K562 (cell line): ENCODE data around the gene UQCRHL. TPM values are rescaled to one million over a fixed set of nuclear protein-coding genes. Genes with fewer than 3 reads are reported as not detected.

ENCODE experiments used
- CCNT2 ChIP-seq: IDR thresholded peaks from 2 replicates; pipeline ENCODE4 v1.6.1; 2011; ENCODE audit warnings: borderline replicate concordance, low read depth, mild to moderate bottlenecking, moderate library complexity, mixed read lengths, low read length; ENCODE audit not compliant: insufficient read length; ENCODE audit errors: extremely low read depth
- EWSR1 ChIP-seq: fragments of 450-650 bp; IDR thresholded peaks from 2 replicates; pipeline ENCODE4 v1.6.1; 2018; ENCODE audit warnings: borderline replicate concordance, mild to moderate bottlenecking, low read depth, moderate library complexity; ENCODE audit not compliant: partially characterized antibody
- KDM4B ChIP-seq, 2 experiments: fragments of 450-650 bp in 1 of 2; sonication (generic) in 1 of 2; IDR thresholded peaks; 2 replicates each; pipeline ENCODE4 v1.6.1; 2016 to 2017; ENCODE audit warnings: borderline replicate concordance in 2 of 2, antibody characterized with exemption in 1 of 2, low read depth in 1 of 2, mild to moderate bottlenecking in 1 of 2
- KHSRP ChIP-seq: fragments of 450-650 bp; IDR thresholded peaks from 2 replicates; pipeline ENCODE4 v1.6.1; 2017
- LEF1 ChIP-seq: fragments of 450-650 bp; IDR thresholded peaks from 2 replicates; pipeline ENCODE4 v1.6.1; 2016; ENCODE audit warnings: mild to moderate bottlenecking
- MEF2D ChIP-seq: conservative IDR thresholded peaks from 2 replicates; pipeline ENCODE4 v1.6.1; 2016; ENCODE audit warnings: low read depth, missing genetic modification characterization, missing compliant biosample characterization
- MTA3 ChIP-seq: fragments of 450-650 bp; formaldehyde crosslinking; IDR thresholded peaks from 2 replicates; pipeline ENCODE4 v1.6.1; 2017; ENCODE audit warnings: mild to moderate bottlenecking, borderline replicate concordance
- POLR2B ChIP-seq: fragments of 450-650 bp; IDR thresholded peaks from 2 replicates; pipeline ENCODE4 v1.6.1; 2018; ENCODE audit warnings: low read depth; ENCODE audit not compliant: partially characterized antibody
- RHOXF2B ChIP-seq: fragments of 250-450 bp; sonication (Bioruptor Pico); conservative IDR thresholded peaks from 2 replicates; pipeline ENCODE4 v1.5.1; 2021
- SAP30 ChIP-seq: fragments of 200-600 bp; sonication (generic); IDR thresholded peaks from 2 replicates; pipeline ENCODE4 v1.6.1; 2012; ENCODE audit warnings: borderline replicate concordance, low read depth, mild to moderate bottlenecking, moderate library complexity, low read length, control low read depth, inconsistent platforms; ENCODE audit not compliant: insufficient read depth, poor library complexity, severe bottlenecking
- STAT5B ChIP-seq: fragments of 250-450 bp; sonication (Bioruptor Pico); IDR thresholded peaks from 2 replicates; pipeline ENCODE4 v1.8.0; 2021; ENCODE audit warnings: mild to moderate bottlenecking, inconsistent platforms
- ZBTB1 ChIP-seq: sonication (generic); formaldehyde crosslinking; IDR thresholded peaks from 2 replicates; pipeline ENCODE4 v1.8.1; 2023; ENCODE audit warnings: missing genetic modification reagents, low read depth, mild to moderate bottlenecking, borderline replicate concordance
- ZNF140 ChIP-seq: fragments of 250-450 bp; sonication (Bioruptor Pico); IDR thresholded peaks from 2 replicates; pipeline ENCODE4 v1.8.0; 2021; ENCODE audit warnings: moderate library complexity, mild to moderate bottlenecking, inconsistent platforms
- ZNF347 ChIP-seq: fragments of 450-650 bp; formaldehyde crosslinking; IDR thresholded peaks from 2 replicates; pipeline ENCODE4 v1.4.0; 2020; ENCODE audit warnings: low read depth, mild to moderate bottlenecking, moderate library complexity
- ZNF354B ChIP-seq: fragments of 250-450 bp; sonication (Bioruptor Pico); IDR thresholded peaks from 2 replicates; pipeline ENCODE4 v1.4.0; 2020
- ZNF644 ChIP-seq: fragments of 200-800 bp; sonication (Bioruptor generic); IDR thresholded peaks from 2 replicates; pipeline ENCODE4 v1.6.1; 2016; ENCODE audit warnings: low read depth, missing genetic modification characterization, missing compliant biosample characterization
- ZNF764 ChIP-seq: fragments of 250-450 bp; sonication (Bioruptor Pico); IDR thresholded peaks from 2 replicates; pipeline ENCODE4 v1.4.0; 2020; ENCODE audit warnings: low read depth, mild to moderate bottlenecking, moderate library complexity
- ZNF766 ChIP-seq: fragments of 200-800 bp; sonication (Bioruptor generic); conservative IDR thresholded peaks from 2 replicates; pipeline ENCODE4 v1.6.1; 2016; ENCODE audit warnings: missing genetic modification characterization, missing compliant biosample characterization
- polyA plus RNA-seq, 8 experiments: library from polyadenylated mRNA; depleted of rRNA in 4 of 8; stranded (reverse) in 5 of 8; unstranded in 3 of 8; fragments of >200 nt; fragmentation: Nextera tagmentation in 2 of 8; fragmentation: Illumina TruSeq in 1 of 8; extraction: Ambion mirVana in 2 of 8; extraction: Trizol in 1 of 8; gene quantifications; 2 replicates each; pipeline versions ENCODE4 v1.2.1 to v1.2.3, GENCODE V29; 2011 to 2014; ENCODE audit warnings: inconsistent platforms in 1 of 8, missing spikeins in 1 of 8
- total RNA-seq, 7 experiments: library from RNA; depleted of rRNA in 6 of 7; stranded (reverse); fragments of >200 nt in 6 of 7; fragmentation: Illumina TruSeq in 2 of 7; extraction: Trizol in 2 of 7; gene quantifications; 2 replicates each; pipeline versions ENCODE4 v1.2.1 to v1.2.3, GENCODE V29; 2011 to 2021; ENCODE audit warnings: low replicate concordance in 1 of 7
- TF ChIP-seq, protein P1 (sequence below): sonication (generic); formaldehyde crosslinking; IDR thresholded peaks from 2 replicates; pipeline ENCODE4 v1.4.0; 2020; ENCODE audit warnings: mild to moderate bottlenecking, missing genetic modification reagents
- TF ChIP-seq, protein P2 (sequence below): fragments of 450-650 bp; IDR thresholded peaks from 2 replicates; pipeline ENCODE4 v1.6.1; 2017; ENCODE audit warnings: mild to moderate bottlenecking, moderate library complexity
- TF ChIP-seq, protein P3 (sequence below), 2 experiments: fragments of 450-650 bp in 1 of 2; sonication (generic) in 1 of 2; formaldehyde crosslinking in 1 of 2; IDR thresholded peaks in 1 of 2; conservative IDR thresholded peaks in 1 of 2; 2 replicates each; pipeline versions ENCODE4 v1.6.1 to v1.8.1; 2016 to 2023; ENCODE audit warnings: mild to moderate bottlenecking in 2 of 2, moderate library complexity in 2 of 2, inconsistent platforms in 1 of 2, missing genetic modification reagents in 1 of 2
- TF ChIP-seq, protein P4 (sequence below): fragments of 450-650 bp; IDR thresholded peaks from 2 replicates; pipeline ENCODE4 v1.7.0; 2016; ENCODE audit warnings: borderline replicate concordance

UQCRHL gene
- total and polyA plus RNA-seq, 9 of the 15 experiments (the other 6 are each of a cell fraction or from before 2014, with no cell fraction given), result 5.1 to 41.3 (median 21.8) TPM

- TF ChIP-seq, protein P1, sequence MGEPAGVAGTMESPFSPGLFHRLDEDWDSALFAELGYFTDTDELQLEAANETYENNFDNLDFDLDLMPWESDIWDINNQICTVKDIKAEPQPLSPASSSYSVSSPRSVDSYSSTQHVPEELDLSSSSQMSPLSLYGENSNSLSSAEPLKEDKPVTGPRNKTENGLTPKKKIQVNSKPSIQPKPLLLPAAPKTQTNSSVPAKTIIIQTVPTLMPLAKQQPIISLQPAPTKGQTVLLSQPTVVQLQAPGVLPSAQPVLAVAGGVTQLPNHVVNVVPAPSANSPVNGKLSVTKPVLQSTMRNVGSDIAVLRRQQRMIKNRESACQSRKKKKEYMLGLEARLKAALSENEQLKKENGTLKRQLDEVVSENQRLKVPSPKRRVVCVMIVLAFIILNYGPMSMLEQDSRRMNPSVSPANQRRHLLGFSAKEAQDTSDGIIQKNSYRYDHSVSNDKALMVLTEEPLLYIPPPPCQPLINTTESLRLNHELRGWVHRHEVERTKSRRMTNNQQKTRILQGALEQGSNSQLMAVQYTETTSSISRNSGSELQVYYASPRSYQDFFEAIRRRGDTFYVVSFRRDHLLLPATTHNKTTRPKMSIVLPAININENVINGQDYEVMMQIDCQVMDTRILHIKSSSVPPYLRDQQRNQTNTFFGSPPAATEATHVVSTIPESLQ (CRISPR knock-in tag), result 0 out of 2 replicates have a peak, but pooled peaks have one; percentile 72
- TF ChIP-seq ZNF140 (CRISPR knock-in tag) (no peak), POLR2B (peak; percentile 75), SAP30 (peak; percentile 55), ZNF644 (tag) (peak; percentile 45), STAT5B (no peak), ZNF354B (CRISPR knock-in tag) (no peak), RHOXF2B (CRISPR knock-in tag) (0 out of 2 replicates have a peak, but pooled peaks have one; percentile 65), ZBTB1 (no peak), ZNF766 (CRISPR knock-in tag) (no peak), MTA3 (no peak), EWSR1 (no peak), LEF1 (no peak), MEF2D (tag) (0 out of 2 replicates have a peak, but pooled peaks have one; percentile 44), ZNF347 (no peak), KDM4B (IDR thresholded peaks at IDR 0.05; ENCODE audit: borderline replicate concordance in 2 of 2, low read depth in 1 of 2) (peak in 1 of 2 experiments; percentile 59; a peak in 1 of 4 replicates), KHSRP (no peak), ZNF764 (CRISPR knock-in tag) (no peak), CCNT2 (no peak)
- TF ChIP-seq, protein P2, sequence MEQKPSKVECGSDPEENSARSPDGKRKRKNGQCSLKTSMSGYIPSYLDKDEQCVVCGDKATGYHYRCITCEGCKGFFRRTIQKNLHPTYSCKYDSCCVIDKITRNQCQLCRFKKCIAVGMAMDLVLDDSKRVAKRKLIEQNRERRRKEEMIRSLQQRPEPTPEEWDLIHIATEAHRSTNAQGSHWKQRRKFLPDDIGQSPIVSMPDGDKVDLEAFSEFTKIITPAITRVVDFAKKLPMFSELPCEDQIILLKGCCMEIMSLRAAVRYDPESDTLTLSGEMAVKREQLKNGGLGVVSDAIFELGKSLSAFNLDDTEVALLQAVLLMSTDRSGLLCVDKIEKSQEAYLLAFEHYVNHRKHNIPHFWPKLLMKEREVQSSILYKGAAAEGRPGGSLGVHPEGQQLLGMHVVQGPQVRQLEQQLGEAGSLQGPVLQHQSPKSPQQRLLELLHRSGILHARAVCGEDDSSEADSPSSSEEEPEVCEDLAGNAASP, result no peak
- TF ChIP-seq, protein P3, sequence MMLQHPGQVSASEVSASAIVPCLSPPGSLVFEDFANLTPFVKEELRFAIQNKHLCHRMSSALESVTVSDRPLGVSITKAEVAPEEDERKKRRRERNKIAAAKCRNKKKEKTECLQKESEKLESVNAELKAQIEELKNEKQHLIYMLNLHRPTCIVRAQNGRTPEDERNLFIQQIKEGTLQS (IDR thresholded peaks at IDR 0.05), result peak; percentile 87
- TF ChIP-seq, protein P3 (CRISPR knock-in tag; conservative IDR thresholded peaks at IDR 0.05), result no peak; the same call in 1 of the 2 replicates
- TF ChIP-seq, protein P4, sequence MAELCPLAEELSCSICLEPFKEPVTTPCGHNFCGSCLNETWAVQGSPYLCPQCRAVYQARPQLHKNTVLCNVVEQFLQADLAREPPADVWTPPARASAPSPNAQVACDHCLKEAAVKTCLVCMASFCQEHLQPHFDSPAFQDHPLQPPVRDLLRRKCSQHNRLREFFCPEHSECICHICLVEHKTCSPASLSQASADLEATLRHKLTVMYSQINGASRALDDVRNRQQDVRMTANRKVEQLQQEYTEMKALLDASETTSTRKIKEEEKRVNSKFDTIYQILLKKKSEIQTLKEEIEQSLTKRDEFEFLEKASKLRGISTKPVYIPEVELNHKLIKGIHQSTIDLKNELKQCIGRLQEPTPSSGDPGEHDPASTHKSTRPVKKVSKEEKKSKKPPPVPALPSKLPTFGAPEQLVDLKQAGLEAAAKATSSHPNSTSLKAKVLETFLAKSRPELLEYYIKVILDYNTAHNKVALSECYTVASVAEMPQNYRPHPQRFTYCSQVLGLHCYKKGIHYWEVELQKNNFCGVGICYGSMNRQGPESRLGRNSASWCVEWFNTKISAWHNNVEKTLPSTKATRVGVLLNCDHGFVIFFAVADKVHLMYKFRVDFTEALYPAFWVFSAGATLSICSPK, result no peak
These were observed 25.7 kb upstream of the UQCRHL start (continued) for GRCh38 chr1:15833069-15833679.
